Muscle of leg (tissue), 11 donors: ENCODE results near the gene AXIN2. TPM values are rescaled to one million over a fixed set of nuclear protein-coding genes. Genes with fewer than 3 reads are reported as not detected.

Experiments
- DNase-seq: peaks from one replicate; pipeline ENCODE4 v3.0.0; 2013
- H3K27ac ChIP-seq: one replicate; pipeline ENCODE4 v1.5.1; 2013; ENCODE audit warnings: mild to moderate bottlenecking, low read length, control low read depth
- H3K27me3 ChIP-seq: one replicate; pipeline ENCODE4 v1.6.1; 2013; ENCODE audit warnings: low read length; ENCODE audit not compliant: control insufficient read depth, insufficient read depth
- H3K36me3 ChIP-seq: one replicate; pipeline ENCODE4 v1.6.1; 2013; ENCODE audit warnings: low read length; ENCODE audit not compliant: control insufficient read depth, insufficient read depth
- H3K4me1 ChIP-seq: one replicate; pipeline ENCODE4 v1.6.1; 2013; ENCODE audit warnings: low read length; ENCODE audit not compliant: control insufficient read depth, insufficient read depth
- H3K4me3 ChIP-seq: one replicate; pipeline ENCODE4 v1.5.1; 2013; ENCODE audit warnings: low read length, control low read depth
- H3K9me3 ChIP-seq: replicated peaks from 2 replicates; pipeline ENCODE4 v1.6.1; 2013; ENCODE audit warnings: low read depth, low read length; ENCODE audit not compliant: control insufficient read depth
- WGBS: methylation state at CpG from one replicate; pipeline ENCODE4 v1.1.5; 2013; ENCODE audit warnings: missing lambda C conversion rate; ENCODE audit not compliant: insufficient coverage; 5-methylcytosine and 5-hydroxymethylcytosine counted together
- polyA plus RNA-seq, 8 donors: library from polyadenylated mRNA; unstranded; fragments of 120-200 nt; gene quantifications; one replicate each; pipeline versions ENCODE4 v1.2.1 to v1.2.3, GENCODE V29; 2013; ENCODE audit warnings: inconsistent platforms in 1 of 8, low replicate concordance in 1 of 8; ENCODE audit not compliant: insufficient read length in 8 of 8, insufficient read depth in 1 of 8
- total RNA-seq: library from RNA; stranded (reverse); fragments of 120-200 nt; gene quantifications from one replicate; pipeline ENCODE4 v1.2.4, GENCODE V29; 2013

AXIN2 gene
- total and polyA plus RNA-seq, 9 donors = 9.9 to 17.7 (median 13.9) TPM

GRCh38 chr17:65556014-65556909 is 5.2 kb downstream of the AXIN2 start:
- 62% methylated on average over 12 of the region's 17 CpGs for WGBS
- Histone ChIP-seq H3K4me3 (peak overlapping the region; percentile 11), H3K4me1 (peaks cover 51% of the 10 kb centered on the region), H3K9me3 (no peaks in the 10 kb centered on the region), H3K27ac (no peak overlapping the region), H3K36me3 (peaks cover 30% of the 10 kb centered on the region), H3K27me3 (peaks cover 16% of the 10 kb centered on the region)
- DNase-seq = peak; percentile 69

GRCh38 chr17:65554553-65555223 is 6.8 kb downstream of the AXIN2 start:
- H3K9me3 ChIP-seq = no peaks in the 10 kb centered on the region
- peak; percentile 59 for DNase-seq
- no peak overlapping the region for H3K4me3 ChIP-seq
- no peak overlapping the region for H3K27ac ChIP-seq
- WGBS = 25% methylated on average over 11 of the region's 18 CpGs
- peaks cover 14% of the 10 kb centered on the region for H3K27me3 ChIP-seq
- peaks cover 35% of the 10 kb centered on the region for H3K36me3 ChIP-seq
- H3K4me1 ChIP-seq = peaks cover 65% of the 10 kb centered on the region

GRCh38 chr17:65553646-65554552 is 7.5 kb downstream of the AXIN2 start:
- peaks cover 6% of the 10 kb centered on the region for H3K27me3 ChIP-seq
- 38% methylated on average over 4 of the region's 10 CpGs for WGBS
- peaks cover 43% of the 10 kb centered on the region for H3K36me3 ChIP-seq
- H3K4me3 ChIP-seq = no peak overlapping the region
- DNase-seq = peak; percentile 54
- H3K27ac ChIP-seq = no peak overlapping the region
- no peaks in the 10 kb centered on the region for H3K9me3 ChIP-seq
- H3K4me1 ChIP-seq = peaks cover 57% of the 10 kb centered on the region

- no peak for DNase-seq
- Histone ChIP-seq H3K27ac (no peak overlapping the region), H3K4me1 (peaks cover 49% of the 10 kb centered on the region)
Measured at GRCh38 chr17:65553009-65553645, 8.3 kb downstream of the AXIN2 start.

GRCh38 chr17:65552214-65552613 is 9.2 kb downstream of the AXIN2 start:
- Histone ChIP-seq H3K27ac (no peak overlapping the region), H3K4me3 (no peak overlapping the region), H3K27me3 (peaks cover 5% of the 10 kb centered on the region), H3K4me1 (peaks cover 43% of the 10 kb centered on the region), H3K9me3 (no peaks in the 10 kb centered on the region), H3K36me3 (peaks cover 39% of the 10 kb centered on the region)
- WGBS = 85% methylated on average over 3 of the region's 4 CpGs
- DNase-seq = no peak

More at GRCh38 chr17:65553009-65553645, 8.3 kb downstream of the AXIN2 start:
- peaks cover 5% of the 10 kb centered on the region for H3K27me3 ChIP-seq
- WGBS = 86% methylated on average over 4 of the region's 6 CpGs
- H3K36me3 ChIP-seq = peaks cover 47% of the 10 kb centered on the region
- no peaks in the 10 kb centered on the region for H3K9me3 ChIP-seq
- no peak overlapping the region for H3K4me3 ChIP-seq

GRCh38 chr17:65551267-65552040 is 10.0 kb downstream of the AXIN2 start:
- no peaks in the 10 kb centered on the region for H3K9me3 ChIP-seq
- peaks cover 46% of the 10 kb centered on the region for H3K4me1 ChIP-seq
- H3K27me3 ChIP-seq = peaks cover 3% of the 10 kb centered on the region
- DNase-seq = no peak
- peaks cover 37% of the 10 kb centered on the region for H3K36me3 ChIP-seq
- no peak overlapping the region for H3K4me3 ChIP-seq
- WGBS = 67% methylated on average over 4 of the region's 9 CpGs
- H3K27ac ChIP-seq = no peak overlapping the region

- H3K4me1 ChIP-seq = peaks cover 45% of the 10 kb centered on the region
- no peaks in the 10 kb centered on the region for H3K9me3 ChIP-seq
- H3K27ac ChIP-seq = no peak overlapping the region
- no peak overlapping the region for H3K4me3 ChIP-seq
- 100% methylated on average over 3 of the region's 4 CpGs for WGBS
- H3K36me3 ChIP-seq = peaks cover 33% of the 10 kb centered on the region
- DNase-seq = no peak
- no peaks in the 10 kb centered on the region for H3K27me3 ChIP-seq
Measured at GRCh38 chr17:65550758-65551157, 10.7 kb downstream of the AXIN2 start.

- no peak overlapping the region for H3K27ac ChIP-seq
- H3K27me3 ChIP-seq = no peaks in the 10 kb centered on the region
- peaks cover 42% of the 10 kb centered on the region for H3K4me1 ChIP-seq
- no peaks in the 10 kb centered on the region for H3K9me3 ChIP-seq
- H3K36me3 ChIP-seq = peaks cover 30% of the 10 kb centered on the region
- 33% methylated on average over 4 of the region's 9 CpGs for WGBS
- no peak for DNase-seq
- no peak overlapping the region for H3K4me3 ChIP-seq
Measured at GRCh38 chr17:65550075-65550662, 11.3 kb downstream of the AXIN2 start.
